A673 (cell line): ENCODE measurements around the gene TTC28. TPM values are rescaled to one million over a fixed set of nuclear protein-coding genes. Genes with fewer than 3 reads are reported as not detected.

Source experiments
- BruUV-seq: library from RNA; stranded (reverse); fragments of 400-500 nt; replicated peaks from 2 replicates; lab custom pipeline; 2021; lab: Mats Ljungman, UMichigan
- CTCF ChIA-PET: fragments of 300-600 bp; sonication (Branson Sonifier 250); formaldehyde crosslinking; loops from one replicate; lab custom pipeline; 2022; ENCODE audit warnings: antibody characterized with exemption; lab: Charles Lee
- POLR2A ChIA-PET: fragments of 300-600 bp; sonication (Branson Sonifier 250); formaldehyde crosslinking; loops from one replicate; lab custom pipeline; 2022; ENCODE audit warnings: antibody characterized with exemption; ENCODE audit not compliant: low non-redundant PET; lab: Charles Lee
- DNase-seq: peaks from one replicate; pipeline ENCODE4 v3.0.0-alpha.2; 2015; ENCODE audit warnings: low spot score
- H3K27ac ChIP-seq: fragments of 200-600 bp; sonication (generic); 2 replicates; pipeline ENCODE4 v1.5.1; 2016; ENCODE audit warnings: mixed run types, low read depth, mild to moderate bottlenecking, mixed read lengths, antibody characterized with exemption, low read length; ENCODE audit not compliant: poor library complexity, severe bottlenecking
- H3K27me3 ChIP-seq: fragments of 200-600 bp; sonication (generic); replicated peaks from 2 replicates; pipeline ENCODE4 v1.6.1; 2017; ENCODE audit warnings: mixed run types, low read depth, mild to moderate bottlenecking, mixed read lengths, antibody characterized with exemption, low read length; ENCODE audit not compliant: insufficient read depth, poor library complexity
- H3K36me3 ChIP-seq: fragments of 200-600 bp; sonication (generic); 2 replicates; pipeline ENCODE4 v1.6.1; 2016; ENCODE audit warnings: mixed run types, mild to moderate bottlenecking, mixed read lengths, antibody characterized with exemption, low read length; ENCODE audit not compliant: insufficient read depth, poor library complexity, severe bottlenecking
- H3K4me1 ChIP-seq: fragments of 200-600 bp; sonication (generic); 2 replicates; pipeline ENCODE4 v1.6.1; 2017; ENCODE audit warnings: mixed run types, mild to moderate bottlenecking, mixed read lengths, antibody characterized with exemption, low read length; ENCODE audit not compliant: insufficient read depth, poor library complexity, severe bottlenecking
- H3K4me3 ChIP-seq: fragments of 200-600 bp; sonication (generic); 2 replicates; pipeline ENCODE4 v1.5.1; 2016; ENCODE audit warnings: low read depth, mixed run types, mild to moderate bottlenecking, mixed read lengths, low read length; ENCODE audit not compliant: poor library complexity, severe bottlenecking
- H3K9me3 ChIP-seq: fragments of 200-600 bp; sonication (generic); 2 replicates; pipeline ENCODE4 v1.6.1; 2016; ENCODE audit warnings: mixed run types, low read depth, mild to moderate bottlenecking, mixed read lengths, antibody characterized with exemption, low read length; ENCODE audit not compliant: poor library complexity, severe bottlenecking
- EZH2 ChIP-seq: fragments of 200-600 bp; sonication (generic); IDR thresholded peaks from 2 replicates; pipeline ENCODE4 v1.6.1; 2017; ENCODE audit warnings: borderline replicate concordance, low read depth, mild to moderate bottlenecking, mixed read lengths, antibody characterized with exemption, low read length; ENCODE audit not compliant: poor library complexity, severe bottlenecking
- intact Hi-C: fragments of 100-400 bp; cut with micrococcal nuclease; formaldehyde crosslinking; loops from one replicate; pipeline ENCODE4 v1.10.0; 2022; ENCODE audit not compliant: unreplicated experiment
- total RNA-seq: library from RNA; stranded (reverse); gene quantifications from 2 replicates; pipeline ENCODE4 v1.2.3, GENCODE V29; 2021
- TF ChIP-seq, protein P1 (sequence below): fragments of 300-800, 200-600 bp; sonication (generic); conservative IDR thresholded peaks from 2 replicates; pipeline ENCODE4 v1.5.1; 2017; ENCODE audit warnings: low read depth, mild to moderate bottlenecking, antibody characterized with exemption, low read length, moderate library complexity, mixed read lengths

Gene TTC28
- total RNA-seq, 1 experiment from 2014 or later, result 48.7 TPM

DNA sequence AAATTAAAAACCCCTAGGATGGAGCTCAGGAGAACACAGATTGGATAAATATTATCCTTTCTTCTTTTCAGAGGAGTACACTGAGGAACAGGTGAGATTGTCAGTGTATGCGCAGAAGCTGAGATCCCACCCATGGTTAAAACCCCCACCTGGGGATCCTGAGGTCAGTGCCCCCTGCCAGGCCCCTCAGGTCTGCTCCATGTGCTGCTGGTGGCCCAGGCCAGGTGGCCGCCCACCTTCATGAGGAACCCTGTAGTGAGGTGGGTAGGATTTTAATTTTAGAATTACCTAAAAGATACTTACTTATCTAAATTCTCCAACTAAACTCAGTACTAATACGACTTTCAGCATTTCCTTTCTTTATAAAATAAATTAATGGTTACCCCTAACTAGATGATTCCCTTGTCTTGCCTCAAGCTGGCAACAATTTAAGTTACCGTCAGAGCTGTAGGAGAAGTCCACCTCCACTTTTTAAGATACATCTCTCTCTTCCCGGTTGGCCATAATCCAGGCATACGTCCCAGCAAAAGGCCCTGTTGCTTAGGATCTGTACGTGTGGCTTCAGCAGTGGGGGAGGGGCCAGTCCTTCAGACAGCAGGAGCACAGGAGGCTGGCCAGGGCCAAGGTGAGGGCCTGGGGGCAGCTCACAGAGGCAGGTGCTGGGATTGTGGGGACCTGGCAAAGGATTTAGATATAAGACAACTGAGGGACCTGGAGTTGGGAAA lies 699.1 kb downstream of the TTC28 start:
- no peak overlapping the region for H3K4me3 ChIP-seq
- H3K36me3 ChIP-seq, result peaks cover 12% of the 10 kb centered on the region
- DNase-seq, result no peak
- TSS peak; percentile 18 for BruUV-seq
- no peak overlapping the region for H3K27ac ChIP-seq
- ChIA-PET POLR2A (interaction anchor here (0.6 kb wide), 1 partner anchor 406 kb away, joined by 4 read pairs; no protein-coding TSS in a partner anchor), CTCF (no interaction called here)
- TF ChIP-seq, protein P1, sequence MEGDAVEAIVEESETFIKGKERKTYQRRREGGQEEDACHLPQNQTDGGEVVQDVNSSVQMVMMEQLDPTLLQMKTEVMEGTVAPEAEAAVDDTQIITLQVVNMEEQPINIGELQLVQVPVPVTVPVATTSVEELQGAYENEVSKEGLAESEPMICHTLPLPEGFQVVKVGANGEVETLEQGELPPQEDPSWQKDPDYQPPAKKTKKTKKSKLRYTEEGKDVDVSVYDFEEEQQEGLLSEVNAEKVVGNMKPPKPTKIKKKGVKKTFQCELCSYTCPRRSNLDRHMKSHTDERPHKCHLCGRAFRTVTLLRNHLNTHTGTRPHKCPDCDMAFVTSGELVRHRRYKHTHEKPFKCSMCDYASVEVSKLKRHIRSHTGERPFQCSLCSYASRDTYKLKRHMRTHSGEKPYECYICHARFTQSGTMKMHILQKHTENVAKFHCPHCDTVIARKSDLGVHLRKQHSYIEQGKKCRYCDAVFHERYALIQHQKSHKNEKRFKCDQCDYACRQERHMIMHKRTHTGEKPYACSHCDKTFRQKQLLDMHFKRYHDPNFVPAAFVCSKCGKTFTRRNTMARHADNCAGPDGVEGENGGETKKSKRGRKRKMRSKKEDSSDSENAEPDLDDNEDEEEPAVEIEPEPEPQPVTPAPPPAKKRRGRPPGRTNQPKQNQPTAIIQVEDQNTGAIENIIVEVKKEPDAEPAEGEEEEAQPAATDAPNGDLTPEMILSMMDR, result no peak
- no peak for TF ChIP-seq EZH2
- H3K9me3 ChIP-seq, result no peaks in the 10 kb centered on the region
- H3K4me1 ChIP-seq, result peaks cover 3% of the 10 kb centered on the region
- no peaks in the 10 kb centered on the region for H3K27me3 ChIP-seq
- intact Hi-C loops, result no loop called here

DNA sequence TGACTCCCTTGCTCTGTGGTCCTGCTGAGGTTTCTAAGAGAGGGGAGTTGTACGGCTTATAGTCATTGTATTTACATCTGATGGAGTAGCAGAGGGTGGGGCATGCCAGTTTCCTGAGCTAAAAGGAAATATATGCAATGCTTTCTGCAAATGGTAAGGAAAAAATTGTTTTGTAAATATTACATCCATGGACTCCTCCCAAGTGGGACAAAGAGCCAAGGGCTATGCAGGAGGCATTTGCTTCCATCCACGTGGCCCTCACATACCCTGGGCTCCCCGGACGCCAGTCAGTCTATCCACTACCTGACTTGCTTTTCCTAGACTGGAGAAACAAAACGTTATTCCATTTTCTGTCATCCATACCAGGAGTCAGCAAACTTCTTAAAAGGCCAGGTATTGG lies 700.8 kb downstream of the TTC28 start:
- TF ChIP-seq EZH2, result no peak
- TF ChIP-seq, protein P1, result no peak
- DNase-seq, result no peak
- ChIA-PET POLR2A (no interaction called here), CTCF (no interaction called here)
- no peak overlapping the region for H3K27ac ChIP-seq
- H3K36me3 ChIP-seq, result peaks cover 12% of the 10 kb centered on the region
- no peaks in the 10 kb centered on the region for H3K27me3 ChIP-seq
- no peak overlapping the region for H3K4me3 ChIP-seq
- no peaks in the 10 kb centered on the region for H3K9me3 ChIP-seq
- peaks cover 16% of the 10 kb centered on the region for H3K4me1 ChIP-seq
- intact Hi-C loops, result no loop called here
- no TSS peak for BruUV-seq

DNA sequence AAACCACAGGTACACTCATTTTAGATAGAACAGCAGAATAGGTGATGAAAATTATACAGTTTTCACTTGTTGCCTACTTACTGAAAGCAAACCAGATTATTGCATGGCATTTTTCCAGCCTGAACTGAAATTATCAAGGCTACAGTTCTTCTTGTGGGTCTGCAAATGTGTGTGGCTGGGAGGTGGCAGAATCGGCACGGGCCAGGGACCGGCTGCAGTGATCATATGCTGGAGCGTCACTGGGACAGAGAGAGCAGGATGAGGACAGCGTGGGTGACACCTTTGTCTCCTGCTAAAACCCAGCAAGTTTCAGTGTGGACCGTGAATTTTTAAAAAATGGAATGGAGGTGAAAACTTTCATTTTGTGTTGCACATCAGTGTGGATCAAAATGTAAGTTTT lies 701.3 kb downstream of the TTC28 start:
- no peak overlapping the region for H3K27ac ChIP-seq
- no TSS peak for BruUV-seq
- H3K27me3 ChIP-seq, result no peaks in the 10 kb centered on the region
- TF ChIP-seq, protein P1, result no peak
- no peak for TF ChIP-seq EZH2
- peaks cover 21% of the 10 kb centered on the region for H3K4me1 ChIP-seq
- ChIA-PET CTCF (no interaction called here), POLR2A (no interaction called here)
- no peak overlapping the region for H3K4me3 ChIP-seq
- peaks cover 12% of the 10 kb centered on the region for H3K36me3 ChIP-seq
- no peaks in the 10 kb centered on the region for H3K9me3 ChIP-seq
- DNase-seq, result no peak
- intact Hi-C loops, result no loop called here
